GM20000 (cell line): ENCODE measurements around the gene CXorf49B.
"Not testable (repeated sequence)": the region's sequence is repeated elsewhere in the genome, so short reads cannot be mapped to it uniquely, and the experiment has no call there.

Source experiments
- DNase-seq: peaks from one replicate; pipeline ENCODE4 v3.0.0; 2012; ENCODE audit warnings: low spot score

Gene CXorf49B

DNA sequence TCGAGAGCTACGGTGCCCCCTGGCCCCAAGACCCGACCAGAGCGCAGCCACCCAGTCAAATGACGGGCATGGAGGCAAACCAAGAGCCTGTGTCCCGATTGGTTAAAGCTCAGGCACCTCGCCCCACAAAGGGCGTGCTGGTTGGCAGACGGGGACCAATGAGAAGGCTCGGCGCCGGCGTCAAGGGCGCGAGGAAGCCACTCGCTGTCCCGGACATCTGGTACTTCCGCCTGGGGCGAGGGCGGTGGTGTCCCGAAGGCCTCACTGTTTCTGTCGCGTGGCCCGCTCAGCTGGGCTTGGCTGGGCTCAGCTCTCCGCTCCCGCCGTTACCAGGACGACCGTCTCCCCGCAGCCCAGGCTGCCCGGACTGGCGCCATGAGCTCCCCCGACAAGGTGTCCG lies at the start of gene CXorf49B:
Gene CXorf49B, plus strand, starts transcription at position 301 of the 400 bp plus-strand sequence. Its CDS starts 75 bp downstream, at position 376.
- not testable (repeated sequence) for DNase-seq

- not testable (repeated sequence) for DNase-seq
Measured at GRCh38 chrX:71714064-71714463, 49.1 kb upstream of the CXorf49B start.

DNA sequence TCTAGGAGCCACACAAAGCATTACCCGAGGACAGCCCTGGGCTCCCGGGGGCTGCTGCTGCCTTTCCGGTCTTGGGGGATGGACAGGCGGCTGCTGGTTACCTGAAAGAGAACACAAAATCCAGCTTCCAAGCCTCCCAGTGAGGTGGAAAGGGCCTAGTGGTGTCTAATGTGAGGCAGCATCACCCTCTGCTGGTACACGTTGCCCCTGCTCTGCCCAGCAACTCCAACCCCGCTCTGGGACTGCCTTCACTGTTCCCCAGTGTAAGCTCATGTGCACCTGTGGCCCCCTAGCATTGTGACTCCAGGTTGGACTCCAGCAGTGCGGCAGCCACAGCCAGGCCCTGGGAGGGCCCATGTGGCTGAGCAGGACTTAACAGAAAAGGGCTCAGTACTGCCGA lies 47.6 kb upstream of the CXorf49B start:
- DNase-seq = not testable (repeated sequence)

DNA sequence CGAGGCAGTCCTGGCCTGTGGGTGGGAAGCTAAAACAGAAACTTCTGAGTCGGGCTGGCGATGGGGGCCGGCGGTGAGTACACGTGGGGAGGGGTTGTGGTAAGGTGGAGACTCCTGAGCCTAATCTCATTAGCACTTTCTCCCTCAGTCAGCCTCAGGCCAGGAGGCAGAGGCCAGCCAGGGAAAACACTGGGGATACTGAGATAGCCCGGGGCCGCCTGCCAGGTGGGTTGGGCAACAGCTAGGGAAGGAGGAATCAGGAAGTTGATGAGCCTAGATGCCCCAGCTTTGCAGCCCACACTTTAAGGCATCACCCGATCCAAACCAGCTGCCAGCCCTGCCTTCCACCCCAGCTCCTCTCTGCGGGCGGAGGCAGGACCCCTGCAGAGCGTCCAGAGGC lies 46.8 kb upstream of the CXorf49B start:
- not testable (repeated sequence) for DNase-seq

GRCh38 chrX:71718185-71718584 lies 45.0 kb upstream of the CXorf49B start, which contains the start of gene CXorf49:
Gene CXorf49 (minus strand): TSS chrX:71718285. CDS start chrX:71718151, 134 bp downstream.
- DNase-seq = not testable (repeated sequence)

- not testable (repeated sequence) for DNase-seq
Measured at GRCh38 chrX:71719195-71719594, 44.0 kb upstream of the CXorf49B start.

- not testable (repeated sequence) for DNase-seq
Measured at GRCh38 chrX:71720289-71720886, 42.8 kb upstream of the CXorf49B start.

GRCh38 chrX:71760688-71761281 lies 2.4 kb upstream of the CXorf49B start:
- not testable (repeated sequence) for DNase-seq

DNA sequence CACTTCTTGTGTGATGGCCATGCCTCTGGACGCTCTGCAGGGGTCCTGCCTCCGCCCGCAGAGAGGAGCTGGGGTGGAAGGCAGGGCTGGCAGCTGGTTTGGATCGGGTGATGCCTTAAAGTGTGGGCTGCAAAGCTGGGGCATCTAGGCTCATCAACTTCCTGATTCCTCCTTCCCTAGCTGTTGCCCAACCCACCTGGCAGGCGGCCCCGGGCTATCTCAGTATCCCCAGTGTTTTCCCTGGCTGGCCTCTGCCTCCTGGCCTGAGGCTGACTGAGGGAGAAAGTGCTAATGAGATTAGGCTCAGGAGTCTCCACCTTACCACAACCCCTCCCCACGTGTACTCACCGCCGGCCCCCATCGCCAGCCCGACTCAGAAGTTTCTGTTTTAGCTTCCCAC lies 1.7 kb downstream of the CXorf49B start:
- DNase-seq = not testable (repeated sequence)

DNA sequence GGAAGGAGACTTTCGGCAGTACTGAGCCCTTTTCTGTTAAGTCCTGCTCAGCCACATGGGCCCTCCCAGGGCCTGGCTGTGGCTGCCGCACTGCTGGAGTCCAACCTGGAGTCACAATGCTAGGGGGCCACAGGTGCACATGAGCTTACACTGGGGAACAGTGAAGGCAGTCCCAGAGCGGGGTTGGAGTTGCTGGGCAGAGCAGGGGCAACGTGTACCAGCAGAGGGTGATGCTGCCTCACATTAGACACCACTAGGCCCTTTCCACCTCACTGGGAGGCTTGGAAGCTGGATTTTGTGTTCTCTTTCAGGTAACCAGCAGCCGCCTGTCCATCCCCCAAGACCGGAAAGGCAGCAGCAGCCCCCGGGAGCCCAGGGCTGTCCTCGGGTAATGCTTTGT lies 2.5 kb downstream of the CXorf49B start:
- DNase-seq = not testable (repeated sequence)

DNA sequence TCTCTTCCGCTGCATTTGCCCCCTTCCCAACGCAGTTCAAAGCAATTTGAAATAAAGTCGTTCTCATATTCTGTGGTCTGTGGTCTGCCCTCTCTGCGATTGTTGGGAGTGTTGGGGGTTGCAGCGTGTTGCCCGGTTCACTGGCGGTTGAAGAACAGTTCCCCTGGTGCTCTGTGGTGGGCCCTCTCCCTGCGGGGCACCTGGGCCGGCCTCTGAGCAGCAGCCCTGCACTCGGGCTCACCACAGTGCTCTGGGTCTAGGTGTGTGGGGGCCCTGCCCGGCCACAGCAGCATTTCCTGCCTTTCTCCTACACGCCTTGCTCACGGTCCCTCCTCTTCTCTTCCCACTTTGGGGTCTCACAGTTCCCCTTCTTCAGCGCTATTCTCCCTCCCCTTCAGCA lies 4.0 kb downstream of the CXorf49B start:
- not testable (repeated sequence) for DNase-seq

DNA sequence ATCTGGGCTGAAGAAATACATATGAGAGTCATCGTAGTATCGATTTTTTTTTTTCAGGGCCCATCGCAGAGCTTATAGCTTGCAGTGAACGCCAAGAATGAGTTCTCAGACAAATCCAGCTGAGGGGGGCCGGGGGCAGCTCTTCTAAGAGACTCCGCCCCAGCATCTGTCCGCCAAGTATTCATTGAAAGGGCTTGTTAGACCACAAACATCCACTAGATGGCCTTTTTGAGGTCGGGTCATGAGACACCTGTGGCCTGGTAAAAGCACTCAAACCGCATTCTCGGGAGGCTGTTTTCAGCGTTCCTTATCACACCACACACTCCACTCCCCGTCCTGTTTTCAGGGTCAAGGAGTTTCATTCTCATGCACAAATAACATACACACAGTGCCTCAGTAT lies 15.2 kb downstream of the CXorf49B start:
- DNase-seq = not testable (repeated sequence)

- not testable (repeated sequence) for DNase-seq
Measured at GRCh38 chrX:71782225-71782949, 19.2 kb downstream of the CXorf49B start.

GRCh38 chrX:71782950-71783299 lies 19.8 kb downstream of the CXorf49B start:
- DNase-seq = not testable (repeated sequence)

DNA sequence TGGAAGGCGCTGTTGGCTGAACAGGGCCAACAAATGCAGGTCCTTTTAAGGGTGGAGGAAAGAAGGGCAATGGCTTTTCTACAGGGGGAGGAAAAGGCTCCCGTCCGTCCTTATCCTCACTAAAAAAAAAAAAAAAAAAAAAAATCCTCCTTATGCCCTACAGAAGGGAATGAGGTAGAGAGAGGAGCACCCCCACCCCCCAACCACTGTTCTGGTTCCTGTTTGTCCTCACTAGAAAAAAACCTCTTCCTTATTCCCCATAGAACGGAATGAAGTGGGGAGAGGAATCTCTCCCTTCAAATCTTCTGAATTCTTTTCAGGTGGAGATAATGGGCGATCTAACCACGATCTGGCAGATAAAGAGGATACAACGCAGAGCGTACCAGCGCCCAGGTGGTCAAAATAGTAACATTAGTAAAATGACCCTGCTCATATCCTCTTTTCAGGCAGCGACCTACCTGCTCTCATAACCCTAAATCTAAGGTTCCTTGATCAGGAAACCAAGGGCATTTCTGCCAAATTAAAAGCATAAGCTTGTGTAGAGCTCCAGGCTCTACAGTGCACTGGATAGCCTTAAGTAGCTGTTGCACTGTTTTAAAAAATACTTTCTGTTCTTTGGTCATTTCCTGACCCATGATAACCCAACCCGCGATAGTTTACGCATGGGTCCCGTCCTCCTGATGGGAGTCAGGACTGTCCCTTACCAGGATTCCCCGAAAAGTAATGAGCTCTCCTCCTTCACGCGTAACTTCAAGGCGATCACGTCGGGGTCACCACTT lies 20.6 kb downstream of the CXorf49B start:
- not testable (repeated sequence) for DNase-seq

DNA sequence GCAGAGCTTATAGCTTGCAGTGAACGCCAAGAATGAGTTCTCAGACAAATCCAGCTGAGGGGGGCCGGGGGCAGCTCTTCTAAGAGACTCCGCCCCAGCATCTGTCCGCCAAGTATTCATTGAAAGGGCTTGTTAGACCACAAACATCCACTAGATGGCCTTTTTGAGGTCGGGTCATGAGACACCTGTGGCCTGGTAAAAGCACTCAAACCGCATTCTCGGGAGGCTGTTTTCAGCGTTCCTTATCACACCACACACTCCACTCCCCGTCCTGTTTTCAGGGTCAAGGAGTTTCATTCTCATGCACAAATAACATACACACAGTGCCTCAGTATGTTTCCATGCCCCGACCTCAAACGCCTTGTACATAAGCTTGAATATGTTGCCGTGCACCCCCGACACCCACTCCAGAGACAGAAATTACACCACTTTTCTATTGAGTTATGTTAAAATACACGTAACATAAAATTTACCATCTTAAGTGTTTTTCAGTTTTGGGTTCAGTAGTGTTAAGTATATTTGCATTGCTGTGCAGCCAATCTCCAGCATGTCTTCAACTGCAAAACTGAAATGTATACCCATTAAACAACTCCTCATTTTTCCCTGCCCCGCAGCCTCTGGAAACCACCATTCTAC lies 21.3 kb downstream of the CXorf49B start:
- not testable (repeated sequence) for DNase-seq

- DNase-seq = not testable (repeated sequence)
Measured at GRCh38 chrX:71806450-71806849, 43.3 kb downstream of the CXorf49B start.
